Measurements from ENCODE around the gene MYL12A. TPM values are rescaled to one million over a fixed set of nuclear protein-coding genes. Genes with fewer than 3 reads are reported as not detected.

Gene MYL12A
- total and polyA plus RNA-seq, 2 of the 13 experiments (the other 11 are each of a cell fraction or from before 2014, with no cell fraction given), result 261 to 277 TPM

DNA sequence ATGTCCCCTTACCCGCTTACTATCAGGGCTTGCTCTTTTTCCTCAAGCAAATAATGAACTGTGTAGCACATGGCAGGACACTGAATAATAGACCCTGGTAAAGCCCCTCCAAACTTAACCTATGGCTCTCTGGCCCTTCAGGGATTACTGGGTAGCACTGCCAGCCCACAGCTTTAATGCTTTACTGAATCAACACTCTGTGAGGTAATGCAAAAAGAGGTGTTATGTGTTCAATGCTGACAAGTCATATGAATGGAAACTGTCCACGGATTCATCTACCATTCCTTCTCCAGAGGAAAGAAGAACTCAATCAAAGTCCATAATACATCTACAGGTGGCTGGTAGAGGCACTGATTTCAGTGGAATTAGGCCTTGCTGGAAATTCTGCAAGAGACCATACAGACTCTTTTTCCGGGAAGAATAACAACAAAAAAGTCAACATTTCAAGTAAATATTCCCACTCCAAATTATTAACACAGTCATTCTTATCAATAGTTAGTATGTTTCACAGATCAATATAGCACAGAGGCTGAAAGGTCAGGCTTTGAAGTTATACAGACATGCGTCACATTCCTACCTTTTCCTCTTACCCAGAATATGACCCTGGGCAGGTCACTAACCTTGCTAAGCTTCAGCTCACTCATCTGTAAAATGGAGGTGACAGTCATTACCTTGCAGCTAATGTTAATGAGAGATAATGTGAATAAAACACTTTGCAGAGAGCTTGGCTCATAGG is 14.0 kb upstream of the MYL12A start (continued):
- TF ChIP-seq, protein P1, sequence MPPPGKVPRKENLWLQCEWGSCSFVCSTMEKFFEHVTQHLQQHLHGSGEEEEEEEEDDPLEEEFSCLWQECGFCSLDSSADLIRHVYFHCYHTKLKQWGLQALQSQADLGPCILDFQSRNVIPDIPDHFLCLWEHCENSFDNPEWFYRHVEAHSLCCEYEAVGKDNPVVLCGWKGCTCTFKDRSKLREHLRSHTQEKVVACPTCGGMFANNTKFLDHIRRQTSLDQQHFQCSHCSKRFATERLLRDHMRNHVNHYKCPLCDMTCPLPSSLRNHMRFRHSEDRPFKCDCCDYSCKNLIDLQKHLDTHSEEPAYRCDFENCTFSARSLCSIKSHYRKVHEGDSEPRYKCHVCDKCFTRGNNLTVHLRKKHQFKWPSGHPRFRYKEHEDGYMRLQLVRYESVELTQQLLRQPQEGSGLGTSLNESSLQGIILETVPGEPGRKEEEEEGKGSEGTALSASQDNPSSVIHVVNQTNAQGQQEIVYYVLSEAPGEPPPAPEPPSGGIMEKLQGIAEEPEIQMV (CRISPR knock-in tag; IDR thresholded peaks at IDR 0.05; ENCODE audit: low read depth), result no peak
- TF ChIP-seq SNRNP70 (IDR thresholded peaks at IDR 0.05; ENCODE audit: low read depth, low read length), result no peak
- TF ChIP-seq PHF21A (CRISPR knock-in tag; IDR thresholded peaks at IDR 0.05), result peak; percentile 98
- TF ChIP-seq, protein P2, sequence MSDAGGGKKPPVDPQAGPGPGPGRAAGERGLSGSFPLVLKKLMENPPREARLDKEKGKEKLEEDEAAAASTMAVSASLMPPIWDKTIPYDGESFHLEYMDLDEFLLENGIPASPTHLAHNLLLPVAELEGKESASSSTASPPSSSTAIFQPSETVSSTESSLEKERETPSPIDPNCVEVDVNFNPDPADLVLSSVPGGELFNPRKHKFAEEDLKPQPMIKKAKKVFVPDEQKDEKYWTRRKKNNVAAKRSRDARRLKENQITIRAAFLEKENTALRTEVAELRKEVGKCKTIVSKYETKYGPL (CRISPR knock-in tag; IDR thresholded peaks at IDR 0.05), result 0 out of 2 replicates have a peak, but pooled peaks have one; percentile 59
- TF ChIP-seq, protein P3, sequence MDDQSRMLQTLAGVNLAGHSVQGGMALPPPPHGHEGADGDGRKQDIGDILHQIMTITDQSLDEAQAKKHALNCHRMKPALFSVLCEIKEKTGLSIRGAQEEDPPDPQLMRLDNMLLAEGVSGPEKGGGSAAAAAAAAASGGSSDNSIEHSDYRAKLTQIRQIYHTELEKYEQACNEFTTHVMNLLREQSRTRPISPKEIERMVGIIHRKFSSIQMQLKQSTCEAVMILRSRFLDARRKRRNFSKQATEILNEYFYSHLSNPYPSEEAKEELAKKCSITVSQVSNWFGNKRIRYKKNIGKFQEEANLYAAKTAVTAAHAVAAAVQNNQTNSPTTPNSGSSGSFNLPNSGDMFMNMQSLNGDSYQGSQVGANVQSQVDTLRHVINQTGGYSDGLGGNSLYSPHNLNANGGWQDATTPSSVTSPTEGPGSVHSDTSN (CRISPR knock-in tag; IDR thresholded peaks at IDR 0.05; ENCODE audit: borderline replicate concordance), result no peak
- TF ChIP-seq BCL6 (CRISPR knock-in tag; IDR thresholded peaks at IDR 0.05), result peak; percentile 97
- TF ChIP-seq HNF4G (IDR thresholded peaks at IDR 0.05; ENCODE audit: borderline replicate concordance, low read depth, low read length), result peak; percentile 82
- TF ChIP-seq HNF4G (CRISPR knock-in tag; IDR thresholded peaks at IDR 0.05; ENCODE audit: borderline replicate concordance, low read depth), result no peak; the same call in 1 of the 2 replicates
- TF ChIP-seq ZNF749 (CRISPR knock-in tag; IDR thresholded peaks at IDR 0.05; ENCODE audit: borderline replicate concordance), result peak; percentile 80; the same call in 1 of the 2 replicates
- peak; percentile 98 for TF ChIP-seq FOXA3 (CRISPR knock-in tag; IDR thresholded peaks at IDR 0.05)
- TF ChIP-seq, protein P4, sequence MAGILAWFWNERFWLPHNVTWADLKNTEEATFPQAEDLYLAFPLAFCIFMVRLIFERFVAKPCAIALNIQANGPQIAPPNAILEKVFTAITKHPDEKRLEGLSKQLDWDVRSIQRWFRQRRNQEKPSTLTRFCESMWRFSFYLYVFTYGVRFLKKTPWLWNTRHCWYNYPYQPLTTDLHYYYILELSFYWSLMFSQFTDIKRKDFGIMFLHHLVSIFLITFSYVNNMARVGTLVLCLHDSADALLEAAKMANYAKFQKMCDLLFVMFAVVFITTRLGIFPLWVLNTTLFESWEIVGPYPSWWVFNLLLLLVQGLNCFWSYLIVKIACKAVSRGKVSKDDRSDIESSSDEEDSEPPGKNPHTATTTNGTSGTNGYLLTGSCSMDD (CRISPR knock-in tag; IDR thresholded peaks at IDR 0.05), result no peak
- TF ChIP-seq, protein P5, sequence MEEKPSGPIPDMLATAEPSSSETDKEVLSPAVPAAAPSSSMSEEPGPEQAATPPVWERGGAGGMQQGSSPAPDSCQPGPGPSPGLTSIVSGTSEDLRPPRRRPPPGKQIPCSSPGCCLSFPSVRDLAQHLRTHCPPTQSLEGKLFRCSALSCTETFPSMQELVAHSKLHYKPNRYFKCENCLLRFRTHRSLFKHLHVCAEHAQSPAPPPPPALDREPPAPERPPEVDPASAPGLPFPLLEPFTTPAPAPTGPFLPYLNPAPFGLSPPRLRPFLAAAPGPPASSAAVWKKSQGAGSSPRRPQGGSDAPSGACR (CRISPR knock-in tag; IDR thresholded peaks at IDR 0.05), result peak; percentile 64; the same call in 1 of the 2 replicates
- no peak; the same call in 1 of the 2 replicates for TF ChIP-seq ZNF678 (CRISPR knock-in tag; IDR thresholded peaks at IDR 0.05)
- TF ChIP-seq, protein P6, sequence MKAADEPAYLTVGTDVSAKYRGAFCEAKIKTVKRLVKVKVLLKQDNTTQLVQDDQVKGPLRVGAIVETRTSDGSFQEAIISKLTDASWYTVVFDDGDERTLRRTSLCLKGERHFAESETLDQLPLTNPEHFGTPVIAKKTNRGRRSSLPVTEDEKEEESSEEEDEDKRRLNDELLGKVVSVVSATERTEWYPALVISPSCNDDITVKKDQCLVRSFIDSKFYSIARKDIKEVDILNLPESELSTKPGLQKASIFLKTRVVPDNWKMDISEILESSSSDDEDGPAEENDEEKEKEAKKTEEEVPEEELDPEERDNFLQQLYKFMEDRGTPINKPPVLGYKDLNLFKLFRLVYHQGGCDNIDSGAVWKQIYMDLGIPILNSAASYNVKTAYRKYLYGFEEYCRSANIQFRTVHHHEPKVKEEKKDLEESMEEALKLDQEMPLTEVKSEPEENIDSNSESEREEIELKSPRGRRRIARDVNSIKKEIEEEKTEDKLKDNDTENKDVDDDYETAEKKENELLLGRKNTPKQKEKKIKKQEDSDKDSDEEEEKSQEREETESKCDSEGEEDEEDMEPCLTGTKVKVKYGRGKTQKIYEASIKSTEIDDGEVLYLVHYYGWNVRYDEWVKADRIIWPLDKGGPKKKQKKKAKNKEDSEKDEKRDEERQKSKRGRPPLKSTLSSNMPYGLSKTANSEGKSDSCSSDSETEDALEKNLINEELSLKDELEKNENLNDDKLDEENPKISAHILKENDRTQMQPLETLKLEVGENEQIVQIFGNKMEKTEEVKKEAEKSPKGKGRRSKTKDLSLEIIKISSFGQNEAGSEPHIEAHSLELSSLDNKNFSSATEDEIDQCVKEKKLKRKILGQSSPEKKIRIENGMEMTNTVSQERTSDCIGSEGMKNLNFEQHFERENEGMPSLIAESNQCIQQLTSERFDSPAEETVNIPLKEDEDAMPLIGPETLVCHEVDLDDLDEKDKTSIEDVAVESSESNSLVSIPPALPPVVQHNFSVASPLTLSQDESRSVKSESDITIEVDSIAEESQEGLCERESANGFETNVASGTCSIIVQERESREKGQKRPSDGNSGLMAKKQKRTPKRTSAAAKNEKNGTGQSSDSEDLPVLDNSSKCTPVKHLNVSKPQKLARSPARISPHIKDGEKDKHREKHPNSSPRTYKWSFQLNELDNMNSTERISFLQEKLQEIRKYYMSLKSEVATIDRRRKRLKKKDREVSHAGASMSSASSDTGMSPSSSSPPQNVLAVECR (CRISPR knock-in tag; IDR thresholded peaks at IDR 0.05; ENCODE audit: borderline replicate concordance), result peak; percentile 52; the same call in 1 of the 2 replicates
- TF ChIP-seq THAP11 (CRISPR knock-in tag; IDR thresholded peaks at IDR 0.05), result 0 out of 2 replicates have a peak, but pooled peaks have one; percentile 47
- TF ChIP-seq, protein P7, sequence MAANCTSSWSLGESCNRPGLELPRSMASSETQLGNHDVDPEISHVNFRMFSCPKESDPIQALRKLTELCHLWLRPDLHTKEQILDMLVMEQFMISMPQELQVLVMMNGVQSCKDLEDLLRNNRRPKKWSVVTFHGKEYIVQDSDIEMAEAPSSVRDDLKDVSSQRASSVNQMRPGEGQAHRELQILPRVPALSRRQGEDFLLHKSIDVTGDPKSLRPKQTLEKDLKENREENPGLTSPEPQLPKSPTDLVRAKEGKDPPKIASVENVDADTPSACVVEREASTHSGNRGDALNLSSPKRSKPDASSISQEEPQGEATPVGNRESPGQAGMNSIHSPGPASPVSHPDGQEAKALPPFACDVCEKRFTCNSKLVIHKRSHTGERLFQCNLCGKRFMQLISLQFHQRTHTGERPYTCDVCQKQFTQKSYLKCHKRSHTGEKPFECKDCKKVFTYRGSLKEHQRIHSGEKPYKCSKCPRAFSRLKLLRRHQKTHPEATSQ (CRISPR knock-in tag; IDR thresholded peaks at IDR 0.05; ENCODE audit: borderline replicate concordance), result peak; percentile 79; the same call in 1 of the 2 replicates
- peak; percentile 35; the same call in 1 of the 2 replicates for TF ChIP-seq ZNF746 (CRISPR knock-in tag; IDR thresholded peaks at IDR 0.05)
